ENCODE results near the gene MYL5.

- no peak for TF ChIP-seq GATA2 (IDR thresholded peaks at IDR 0.05; ENCODE audit: low read depth, low read length)
- TF ChIP-seq GATA3 (IDR thresholded peaks at IDR 0.05; ENCODE audit: low read depth, low read length), result no peak
Observed at GRCh38 chr4:706834-707598, 32.7 kb downstream of the MYL5 start.
